Measurements from ENCODE around the gene PARS2. TPM values are rescaled to one million over a fixed set of nuclear protein-coding genes. Genes with fewer than 3 reads are reported as not detected.

Gene PARS2
- polyA plus RNA-seq (2013): 3.8 and 3.9 TPM in 2 replicates

GRCh38 chr1:54764133-54764921 is at the start of gene PARS2:
PARS2 (minus strand) TSS chr1:54764523; CDS start chr1:54759161, 5,362 bp downstream.
- no peak within 1 kb of the TSS for H3K27ac ChIP-seq (ENCODE audit: low read depth, low read length)
- peaks cover 5% of the 10 kb centered on the region for H3K79me1 ChIP-seq (ENCODE audit: low read length)

GRCh38 chr1:54814126-54814498 is 49.8 kb upstream of the PARS2 start:
- H3K14ac ChIP-seq (ENCODE audit: low read length): no peak overlapping the region
- no peaks in the 10 kb centered on the region for H3K79me1 ChIP-seq (ENCODE audit: low read length)
- H3K27ac ChIP-seq (ENCODE audit: low read depth, low read length): no peak overlapping the region
- H3K27me3 ChIP-seq (ENCODE audit: insufficient read depth, low read length): no peaks in the 10 kb centered on the region
- no peak overlapping the region for H3K4ac ChIP-seq (ENCODE audit: low read depth, low read length)
- H3K18ac ChIP-seq (ENCODE audit: low read length): no peak overlapping the region
- H4K12ac ChIP-seq (ENCODE audit: low read depth, low read length): no peak overlapping the region
- no peak overlapping the region for H3K23ac ChIP-seq (ENCODE audit: low read length)
- no peak overlapping the region for H2BK5ac ChIP-seq (ENCODE audit: low read depth, low read length, poor library complexity)
- H3K4me3 ChIP-seq (ENCODE audit: low read depth, low read length): no peak overlapping the region
- peaks cover 3 to 6% of the 10 kb centered on the region in 2 experiments for H3K4me1 ChIP-seq (ENCODE audit: control insufficient read depth in 1 of 2, insufficient read depth in 2 of 2, low read length in 2 of 2)
- H2AFZ ChIP-seq (ENCODE audit: insufficient read depth, low read length, poor library complexity): no peak overlapping the region
- no peak overlapping the region for H2AK5ac ChIP-seq (ENCODE audit: low read length)
- WGBS (ENCODE audit: extremely low coverage, insufficient coverage, insufficient read length): no CpG with 5 or more reads among the region's 10 CpGs
- no peak overlapping the region for H2BK120ac ChIP-seq (ENCODE audit: insufficient read depth, low read length, poor library complexity)
- DNase-seq: no peak
- H4K8ac ChIP-seq (ENCODE audit: low read depth, low read length): no peak overlapping the region
- H3K9ac ChIP-seq (ENCODE audit: low read length): no peak overlapping the region
- H4K91ac ChIP-seq (ENCODE audit: low read depth, low read length): no peak overlapping the region
- no peak overlapping the region for H2BK12ac ChIP-seq (ENCODE audit: low read length)
- H3K79me2 ChIP-seq (ENCODE audit: control insufficient read depth, insufficient read depth, low read length, poor library complexity): no peaks in the 10 kb centered on the region
- no peaks in the 10 kb centered on the region for H3K36me3 ChIP-seq (ENCODE audit: control insufficient read depth in 1 of 2, insufficient read depth in 2 of 2, low read length in 2 of 2)
- no peaks in the 10 kb centered on the region for H3K9me3 ChIP-seq (ENCODE audit: insufficient read depth, low read depth, low read length)
- H3K4me2 ChIP-seq (ENCODE audit: low read length): no peak overlapping the region

More at GRCh38 chr1:54764133-54764921, at the start of gene PARS2:
- WGBS (ENCODE audit: extremely low coverage, insufficient coverage, insufficient read length): no CpG with 5 or more reads among the region's 57 CpGs
- Histone ChIP-seq H3K4me3 (ENCODE audit: low read depth, low read length) (peak within 1 kb of the TSS; percentile 98), H4K91ac (ENCODE audit: low read depth, low read length) (peak within 1 kb of the TSS; percentile 88), H2BK120ac (ENCODE audit: insufficient read depth, low read length, poor library complexity) (peak within 1 kb of the TSS; percentile 86), H3K27me3 (ENCODE audit: insufficient read depth, low read length) (no peaks in the 10 kb centered on the region), H3K23ac (ENCODE audit: low read length) (no peak within 1 kb of the TSS), H3K14ac (ENCODE audit: low read length) (peak within 1 kb of the TSS; percentile 96), H2AK5ac (ENCODE audit: low read length) (peak within 1 kb of the TSS; percentile 30), H3K4ac (ENCODE audit: low read depth, low read length) (peak within 1 kb of the TSS; percentile 84), H3K18ac (ENCODE audit: low read length) (peak within 1 kb of the TSS; percentile 95), H3K36me3 (ENCODE audit: control insufficient read depth in 1 of 2, insufficient read depth in 2 of 2, low read length in 2 of 2) (no peaks in the 10 kb centered on the region), H2BK12ac (ENCODE audit: low read length) (no peak within 1 kb of the TSS), H2AFZ (ENCODE audit: insufficient read depth, low read length, poor library complexity) (peak within 1 kb of the TSS; percentile 99), H4K12ac (ENCODE audit: low read depth, low read length) (peak within 1 kb of the TSS; percentile 95), H3K79me2 (ENCODE audit: control insufficient read depth, insufficient read depth, low read length, poor library complexity) (peaks cover 5% of the 10 kb centered on the region), H2BK5ac (ENCODE audit: low read depth, low read length, poor library complexity) (peak within 1 kb of the TSS; percentile 68), H4K8ac (ENCODE audit: low read depth, low read length) (peak within 1 kb of the TSS; percentile 99), H3K9me3 (ENCODE audit: insufficient read depth, low read depth, low read length) (no peaks in the 10 kb centered on the region), H3K4me2 (ENCODE audit: low read length) (peak within 1 kb of the TSS; percentile 81), H3K9ac (ENCODE audit: low read length) (peak within 1 kb of the TSS; percentile 90), H3K4me1 (ENCODE audit: control insufficient read depth in 1 of 2, insufficient read depth in 2 of 2, low read length in 2 of 2) (peaks cover 0 to 2% of the 10 kb centered on the region in 2 experiments)
- DNase-seq: peak; percentile 98 to 100

- Histone ChIP-seq H3K4me2 (ENCODE audit: low read length) (no peak overlapping the region), H3K27me3 (ENCODE audit: insufficient read depth, low read length) (no peaks in the 10 kb centered on the region), H3K14ac (ENCODE audit: low read length) (no peak overlapping the region), H2BK120ac (ENCODE audit: insufficient read depth, low read length, poor library complexity) (no peak overlapping the region), H3K9me3 (ENCODE audit: insufficient read depth, low read depth, low read length) (no peaks in the 10 kb centered on the region), H2AFZ (ENCODE audit: insufficient read depth, low read length, poor library complexity) (no peak overlapping the region), H3K9ac (ENCODE audit: low read length) (no peak overlapping the region), H4K91ac (ENCODE audit: low read depth, low read length) (no peak overlapping the region), H3K79me2 (ENCODE audit: control insufficient read depth, insufficient read depth, low read length, poor library complexity) (no peaks in the 10 kb centered on the region), H4K8ac (ENCODE audit: low read depth, low read length) (no peak overlapping the region), H3K36me3 (ENCODE audit: control insufficient read depth in 1 of 2, insufficient read depth in 2 of 2, low read length in 2 of 2) (no peaks in the 10 kb centered on the region), H3K4me1 (ENCODE audit: control insufficient read depth in 1 of 2, insufficient read depth in 2 of 2, low read length in 2 of 2) (peaks cover 0 to 2% of the 10 kb centered on the region in 2 experiments), H4K12ac (ENCODE audit: low read depth, low read length) (no peak overlapping the region), H2BK5ac (ENCODE audit: low read depth, low read length, poor library complexity) (no peak overlapping the region), H3K4ac (ENCODE audit: low read depth, low read length) (no peak overlapping the region), H2AK5ac (ENCODE audit: low read length) (no peak overlapping the region), H3K23ac (ENCODE audit: low read length) (no peak overlapping the region), H3K4me3 (ENCODE audit: low read depth, low read length) (no peak overlapping the region), H2BK12ac (ENCODE audit: low read length) (no peak overlapping the region), H3K79me1 (ENCODE audit: low read length) (no peaks in the 10 kb centered on the region), H3K27ac (ENCODE audit: low read depth, low read length) (no peak overlapping the region), H3K18ac (ENCODE audit: low read length) (no peak overlapping the region)
- WGBS (ENCODE audit: extremely low coverage, insufficient coverage, insufficient read length): no CpG with 5 or more reads among the region's 13 CpGs
- no peak for DNase-seq
Observed at GRCh38 chr1:54813485-54814125, 49.3 kb upstream of the PARS2 start.

- H4K8ac ChIP-seq (ENCODE audit: low read depth, low read length): no peak overlapping the region
- no peak overlapping the region for H3K27ac ChIP-seq (ENCODE audit: low read depth, low read length)
- no peak overlapping the region for H2BK12ac ChIP-seq (ENCODE audit: low read length)
- no peak overlapping the region for H3K14ac ChIP-seq (ENCODE audit: low read length)
- H3K4me3 ChIP-seq (ENCODE audit: low read depth, low read length): no peak overlapping the region
- H3K27me3 ChIP-seq (ENCODE audit: insufficient read depth, low read length): no peaks in the 10 kb centered on the region
- no peak overlapping the region for H2BK5ac ChIP-seq (ENCODE audit: low read depth, low read length, poor library complexity)
- H3K4me1 ChIP-seq (ENCODE audit: control insufficient read depth in 1 of 2, insufficient read depth in 2 of 2, low read length in 2 of 2): no peaks in the 10 kb centered on the region
- H4K91ac ChIP-seq (ENCODE audit: low read depth, low read length): no peak overlapping the region
- H4K12ac ChIP-seq (ENCODE audit: low read depth, low read length): no peak overlapping the region
- H3K79me1 ChIP-seq (ENCODE audit: low read length): no peaks in the 10 kb centered on the region
- H2BK120ac ChIP-seq (ENCODE audit: insufficient read depth, low read length, poor library complexity): no peak overlapping the region
- H2AK5ac ChIP-seq (ENCODE audit: low read length): no peak overlapping the region
- WGBS (ENCODE audit: extremely low coverage, insufficient coverage, insufficient read length): no CpG with 5 or more reads among the region's 13 CpGs
- no peaks in the 10 kb centered on the region for H3K79me2 ChIP-seq (ENCODE audit: control insufficient read depth, insufficient read depth, low read length, poor library complexity)
- H3K9ac ChIP-seq (ENCODE audit: low read length): no peak overlapping the region
- H3K4me2 ChIP-seq (ENCODE audit: low read length): no peak overlapping the region
- no peak for DNase-seq
- H3K18ac ChIP-seq (ENCODE audit: low read length): no peak overlapping the region
- H3K23ac ChIP-seq (ENCODE audit: low read length): no peak overlapping the region
- no peak overlapping the region for H2AFZ ChIP-seq (ENCODE audit: insufficient read depth, low read length, poor library complexity)
- no peak overlapping the region for H3K4ac ChIP-seq (ENCODE audit: low read depth, low read length)
- H3K9me3 ChIP-seq (ENCODE audit: insufficient read depth, low read depth, low read length): no peaks in the 10 kb centered on the region
- H3K36me3 ChIP-seq (ENCODE audit: control insufficient read depth in 1 of 2, insufficient read depth in 2 of 2, low read length in 2 of 2): no peaks in the 10 kb centered on the region
Observed at GRCh38 chr1:54812801-54813484, 48.6 kb upstream of the PARS2 start.

All from trophoblast cell (in vitro differentiated cells and primary cell).